HG02571 (cell line): ENCODE data around the gene POU6F2.

ENCODE experiments used
- ATAC-seq: cut with Tn5 transposase; IDR thresholded peaks from one replicate; pipeline ENCODE4 v1.9.1; 2021; ENCODE audit warnings: mild to moderate bottlenecking, moderate library complexity; ENCODE audit not compliant: unreplicated experiment

The POU6F2 gene

GRCh38 chr7:39240864-39241263 is 263.2 kb downstream of the POU6F2 start:
- no peak for ATAC-seq

DNA sequence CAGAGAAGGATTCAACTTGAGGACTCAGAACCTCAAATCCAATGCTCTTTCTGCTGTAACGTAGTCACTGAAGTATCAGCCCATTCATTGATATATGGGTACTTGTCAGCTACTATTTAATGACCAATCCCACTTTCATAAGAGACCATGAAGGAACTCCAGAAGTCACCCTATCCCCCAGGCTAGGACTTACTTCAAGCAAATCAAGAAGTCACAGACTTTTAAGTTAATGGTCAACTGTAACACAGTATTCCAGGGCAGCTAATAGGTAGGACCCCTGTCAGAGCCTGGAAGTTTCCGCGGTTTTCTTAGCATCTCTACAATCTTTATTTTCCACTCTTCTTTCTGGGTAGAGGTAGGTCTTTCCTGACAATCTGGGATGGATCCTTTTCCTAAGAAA is 269.9 kb downstream of the POU6F2 start:
- ATAC-seq: no peak

- no peak for ATAC-seq
Observed at GRCh38 chr7:39248041-39248691, 270.5 kb downstream of the POU6F2 start.

DNA sequence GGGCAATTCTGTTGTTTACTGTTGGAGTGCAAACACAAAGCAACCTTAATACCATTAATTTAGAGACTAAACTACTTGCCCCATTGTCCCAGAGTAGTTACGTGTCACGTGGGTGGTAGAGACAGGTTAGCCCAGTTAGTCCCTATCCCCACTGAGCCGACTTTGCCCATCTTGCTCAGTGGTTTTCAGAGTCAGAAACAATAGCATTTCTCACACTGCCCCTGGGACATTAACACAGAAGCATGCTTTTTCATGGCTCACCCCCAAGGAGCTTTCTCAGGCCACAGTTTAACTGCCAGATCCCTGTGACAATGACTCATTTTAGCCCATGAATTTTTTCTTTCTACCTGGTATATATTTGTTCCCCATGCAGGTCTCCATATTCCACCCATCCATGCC is 271.0 kb downstream of the POU6F2 start:
- no peak for ATAC-seq

DNA sequence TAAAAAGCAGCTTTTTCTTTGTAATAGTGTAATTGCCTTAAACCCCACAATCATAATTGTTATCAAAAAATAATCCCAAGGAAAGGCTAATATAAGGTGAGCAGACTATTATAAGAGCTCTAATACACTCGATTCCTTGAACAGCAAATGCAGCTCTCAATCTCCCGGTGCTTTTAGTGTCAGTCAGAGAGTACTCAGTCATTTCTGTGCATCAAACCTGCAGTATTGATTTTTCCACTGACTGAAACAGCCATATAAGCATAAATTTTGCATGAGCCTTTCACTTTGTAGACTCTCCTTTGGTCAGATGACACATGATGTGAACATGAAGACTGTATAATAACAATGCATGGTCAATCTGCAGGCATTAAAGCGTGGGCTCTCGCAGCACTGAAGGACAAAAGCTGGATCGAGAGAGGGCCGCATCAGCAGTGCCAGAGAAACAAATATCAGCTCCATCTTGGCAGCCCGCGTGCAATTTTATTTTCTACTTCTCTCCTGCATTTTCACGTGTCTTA is 272.0 kb downstream of the POU6F2 start:
- ATAC-seq: no peak

GRCh38 chr7:39252916-39253315 is 275.2 kb downstream of the POU6F2 start:
- no peak for ATAC-seq

DNA sequence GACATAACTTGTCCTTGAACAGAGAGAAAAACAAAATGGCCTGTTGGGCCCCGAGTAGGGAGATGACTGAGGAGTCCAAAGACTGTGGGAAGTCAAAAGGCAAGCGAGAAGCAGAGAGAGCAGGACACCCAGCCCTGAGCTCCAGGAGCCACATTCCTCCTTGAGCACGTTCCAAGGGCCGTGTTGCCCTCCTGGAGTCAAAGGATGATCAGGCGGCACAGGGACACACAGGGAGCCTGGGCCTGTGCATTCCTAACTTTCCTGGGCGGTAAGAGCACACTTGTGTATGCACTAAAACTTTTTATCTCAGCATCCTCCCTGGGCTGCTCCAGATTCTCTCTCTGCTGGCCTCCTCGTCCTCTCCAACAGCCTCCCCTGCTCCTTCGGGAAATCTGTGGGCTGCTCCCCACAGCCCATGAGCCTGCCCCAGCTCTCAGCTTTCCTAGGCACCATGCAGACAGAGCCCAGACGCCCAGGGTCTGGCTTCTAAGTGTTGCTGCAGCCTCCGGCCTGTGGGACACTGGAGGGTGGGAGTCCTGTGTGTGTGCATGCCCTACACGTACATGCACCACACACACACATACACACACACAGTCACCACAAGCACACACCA is 281.8 kb downstream of the POU6F2 start:
- no peak for ATAC-seq

DNA sequence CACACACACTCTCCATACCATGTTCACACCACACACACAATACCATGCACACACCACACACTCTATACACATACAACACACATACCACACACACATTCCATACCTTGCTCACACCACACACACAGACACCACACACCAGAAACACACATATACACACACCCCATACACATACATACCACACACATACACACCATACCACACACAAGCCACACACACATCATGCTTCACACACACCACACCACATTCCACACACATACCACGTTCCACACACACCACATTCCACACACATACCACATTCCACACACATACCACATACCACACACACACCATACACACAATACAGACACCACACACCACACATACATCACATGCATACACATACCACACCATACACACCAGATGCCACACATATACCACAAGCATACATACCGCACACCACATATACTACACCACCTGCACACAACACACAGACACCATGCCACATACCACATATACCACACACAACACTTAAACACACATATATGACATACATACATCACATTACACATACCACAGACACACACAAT is 282.7 kb downstream of the POU6F2 start:
- no peak for ATAC-seq

GRCh38 chr7:39261771-39262170 is 284.1 kb downstream of the POU6F2 start:
- ATAC-seq: no peak

GRCh38 chr7:39265641-39266591 is 288.2 kb downstream of the POU6F2 start:
- no peak for ATAC-seq

DNA sequence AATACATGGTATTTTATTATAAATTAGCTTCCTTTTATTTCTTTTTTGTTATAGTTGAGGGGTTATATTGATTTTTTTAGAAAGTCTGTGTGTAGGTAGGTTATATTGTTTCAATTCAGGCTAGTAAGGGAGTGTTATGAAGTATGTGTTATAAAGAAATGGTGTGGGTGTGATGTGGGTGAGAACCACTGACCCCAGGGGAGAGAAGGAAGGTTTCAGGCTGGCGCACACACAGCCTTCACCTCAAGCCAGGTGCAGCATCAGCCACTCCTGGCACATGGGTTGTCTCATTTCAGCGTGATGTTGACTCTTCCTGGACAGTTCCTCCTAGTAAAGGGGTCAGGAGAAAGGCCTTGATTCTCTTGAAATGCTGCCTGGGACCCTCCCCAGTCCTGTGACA is 291.3 kb downstream of the POU6F2 start:
- no peak for ATAC-seq

DNA sequence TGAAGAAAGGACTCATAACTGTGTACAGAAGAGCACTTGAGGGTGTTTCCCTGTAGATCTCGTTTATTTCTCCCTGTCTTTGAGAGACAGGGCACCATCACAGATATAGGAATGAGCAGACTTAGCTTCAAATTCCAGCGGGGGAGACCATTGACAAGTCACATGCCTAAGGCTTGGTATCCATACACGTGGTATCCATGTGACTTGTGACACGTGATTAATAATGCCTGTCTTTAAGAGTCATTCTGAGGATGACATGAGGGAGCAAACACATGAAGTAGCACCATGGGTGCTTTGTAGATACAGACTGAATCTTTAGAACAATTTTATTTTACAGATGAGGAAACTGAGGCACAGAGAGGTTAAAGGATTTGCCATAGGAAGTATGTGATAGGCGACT is 292.3 kb downstream of the POU6F2 start:
- no peak for ATAC-seq

DNA sequence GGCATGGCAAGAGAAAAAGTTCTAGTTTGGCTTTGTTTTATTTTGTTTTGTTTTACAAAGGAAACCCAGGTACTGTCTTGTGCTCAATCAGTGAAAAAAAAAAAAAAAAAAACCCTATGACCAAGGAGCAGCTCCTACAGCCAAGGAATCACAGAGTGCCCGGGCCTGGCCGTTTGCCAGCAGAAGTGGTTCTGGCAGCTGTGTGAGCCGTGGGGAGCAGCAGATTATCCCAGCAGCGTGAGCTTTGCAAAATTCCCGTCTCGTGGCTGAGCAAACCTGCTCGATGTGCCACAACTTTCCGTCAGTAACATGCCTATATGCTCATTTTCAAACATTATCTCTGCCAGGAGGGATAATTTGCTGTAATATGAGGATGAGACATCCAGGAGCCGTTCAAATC is 293.7 kb downstream of the POU6F2 start:
- no peak for ATAC-seq

DNA sequence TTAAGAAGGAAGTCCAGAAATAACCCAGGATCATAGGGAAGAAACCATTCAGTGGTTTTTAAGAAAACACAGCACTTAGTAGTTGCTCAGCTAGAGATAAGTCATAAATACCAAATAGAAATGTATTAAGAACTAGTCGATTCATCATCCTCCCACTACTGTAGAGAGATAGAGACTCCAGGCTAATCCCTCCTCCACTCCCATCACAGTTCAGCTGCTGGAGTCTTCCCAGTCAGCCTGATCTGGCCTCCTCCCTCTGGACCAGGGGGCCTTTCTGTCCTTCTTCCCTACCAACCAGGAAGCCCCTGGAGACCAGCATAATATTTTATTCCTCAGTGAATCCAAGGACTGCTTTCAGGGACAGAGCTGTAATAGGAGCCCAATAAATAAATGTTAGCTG is 294.4 kb downstream of the POU6F2 start:
- no peak for ATAC-seq

- ATAC-seq: no peak
Observed at GRCh38 chr7:39272691-39273090, 295.0 kb downstream of the POU6F2 start.

DNA sequence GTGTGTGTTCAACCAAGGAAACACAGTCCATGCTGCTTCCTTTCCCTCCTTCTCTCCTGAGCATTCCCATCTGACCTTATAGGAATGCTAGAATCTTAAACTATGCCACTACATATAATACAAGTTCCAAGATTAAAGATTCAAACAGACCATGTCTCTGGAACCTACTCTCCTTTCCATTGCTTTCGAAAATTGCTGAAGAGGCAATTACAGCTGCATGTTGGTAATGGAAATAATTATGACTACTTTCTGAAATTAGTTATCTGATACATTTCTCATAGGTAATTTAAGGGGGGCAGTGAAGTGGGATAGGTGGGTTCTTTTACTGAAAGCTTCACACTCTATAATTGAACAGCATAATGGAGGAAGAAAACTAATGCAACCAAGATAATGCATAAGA is 302.6 kb downstream of the POU6F2 start:
- no peak for ATAC-seq

GRCh38 chr7:39285256-39285655 is 307.5 kb downstream of the POU6F2 start:
- no peak for ATAC-seq

DNA sequence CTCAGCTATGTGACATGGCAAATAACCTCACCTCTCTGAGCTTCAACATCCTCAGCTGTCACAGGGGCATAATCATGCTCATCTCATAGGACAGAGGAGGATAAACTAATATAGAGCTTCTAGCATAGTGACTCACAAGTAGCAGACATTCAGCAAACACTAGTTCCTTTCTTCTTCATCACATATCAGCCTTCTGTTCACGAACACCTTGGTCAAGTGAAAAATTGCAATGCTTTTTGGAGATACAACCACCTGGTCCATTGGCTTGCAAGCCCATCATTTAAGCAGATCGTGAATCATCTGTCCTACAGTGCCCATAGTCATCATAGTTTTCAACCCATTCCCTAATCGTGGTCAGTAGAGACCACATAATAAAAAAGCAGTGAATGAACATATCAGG is 310.6 kb downstream of the POU6F2 start:
- ATAC-seq: no peak

DNA sequence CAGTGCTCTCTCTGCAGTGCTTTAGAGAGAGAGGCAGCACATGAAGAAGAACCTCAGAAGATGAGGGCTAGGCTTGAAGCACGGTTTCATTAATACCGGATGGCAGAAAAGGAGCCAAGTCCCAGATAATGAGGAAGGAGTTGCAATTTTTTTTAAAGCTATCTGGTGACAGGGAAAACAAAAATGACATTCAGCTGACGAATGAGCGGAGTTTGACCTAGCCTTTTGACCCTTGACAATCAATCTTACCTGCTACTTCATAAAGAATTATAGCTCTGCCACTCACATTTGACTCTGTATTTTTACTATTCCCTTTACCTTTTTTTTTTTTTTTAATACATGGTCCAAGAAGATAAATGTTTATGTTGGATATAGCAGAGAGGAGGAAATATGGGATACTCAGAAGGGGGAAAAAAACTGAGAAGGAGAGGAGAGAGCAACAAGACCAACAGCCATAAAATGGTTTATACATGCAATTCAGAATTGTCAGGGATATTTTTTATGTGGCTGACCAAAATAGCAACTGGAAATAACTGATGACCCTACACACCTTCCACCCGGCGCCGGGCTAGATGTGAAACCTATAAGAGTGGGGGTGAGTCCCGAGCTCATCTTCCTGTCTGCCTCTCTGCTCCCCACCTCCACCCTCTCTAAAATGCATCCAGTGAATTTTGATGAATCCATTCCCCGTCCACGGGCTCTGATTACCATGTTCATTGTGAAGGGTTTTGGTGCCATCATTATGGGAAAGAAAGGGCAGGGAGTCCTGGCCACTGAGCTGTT is 314.1 kb downstream of the POU6F2 start:
- no peak for ATAC-seq

DNA sequence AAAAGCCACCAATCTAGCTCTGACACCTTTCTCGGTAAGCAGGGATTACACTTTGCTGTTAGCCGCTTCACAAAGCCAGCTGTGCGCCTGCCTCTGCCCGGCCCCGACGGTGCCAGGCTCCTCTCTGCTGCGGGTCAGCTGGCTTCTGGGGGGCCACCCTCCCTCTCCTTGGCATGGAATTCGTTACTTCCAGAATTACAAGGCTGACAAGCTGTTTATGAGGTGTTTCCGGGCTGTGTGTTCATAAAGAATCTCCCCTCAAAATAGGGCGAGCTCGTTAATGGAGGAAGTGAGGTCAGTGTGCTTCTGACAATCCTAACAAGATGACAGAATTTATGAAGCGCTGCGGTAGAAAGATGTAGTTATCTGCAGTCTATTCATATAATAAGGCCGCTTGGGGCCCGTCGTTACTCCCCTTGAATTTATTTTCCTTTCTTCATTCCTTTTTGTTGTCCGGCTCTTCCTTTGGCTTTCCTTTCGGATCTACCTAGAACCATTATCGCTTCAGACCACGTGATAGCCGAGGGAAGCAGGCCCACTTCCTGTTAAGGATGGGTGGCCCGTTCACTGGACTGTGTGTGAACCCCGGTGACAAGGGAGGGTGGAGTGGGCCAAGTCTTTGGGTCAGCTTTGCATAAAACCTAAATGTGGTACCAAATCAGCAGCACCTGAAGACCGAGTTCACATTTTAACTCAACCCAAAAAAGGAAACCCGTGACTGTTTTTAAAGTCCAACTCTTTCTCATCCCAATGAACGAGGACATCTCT is 315.5 kb downstream of the POU6F2 start:
- ATAC-seq: no peak
